Trophoblast cell (in vitro differentiated cells and primary cell): ENCODE results near the gene NRXN3.

Source experiments
- DNase-seq, 2 donors: peaks; one replicate each; pipeline ENCODE4 v3.0.0-alpha.2; 2016
- H2AFZ ChIP-seq: 2 replicates; pipeline ENCODE4 v1.6.1; 2013; ENCODE audit warnings: low read length, moderate library complexity, mild to moderate bottlenecking; ENCODE audit not compliant: insufficient read depth, poor library complexity
- H2AK5ac ChIP-seq: 2 replicates; pipeline ENCODE4 v1.6.1; 2013; ENCODE audit warnings: mild to moderate bottlenecking, low read length
- H2BK120ac ChIP-seq: 2 replicates; pipeline ENCODE4 v1.6.1; 2013; ENCODE audit warnings: low read length, mild to moderate bottlenecking, moderate library complexity; ENCODE audit not compliant: insufficient read depth, poor library complexity
- H2BK12ac ChIP-seq: 2 replicates; pipeline ENCODE4 v1.6.1; 2013; ENCODE audit warnings: mild to moderate bottlenecking, low read length, moderate library complexity
- H2BK5ac ChIP-seq: 2 replicates; pipeline ENCODE4 v1.6.1; 2013; ENCODE audit warnings: low read length, low read depth, moderate library complexity, mild to moderate bottlenecking; ENCODE audit not compliant: poor library complexity
- H3K14ac ChIP-seq: 2 replicates; pipeline ENCODE4 v1.6.1; 2013; ENCODE audit warnings: mild to moderate bottlenecking, low read length
- H3K18ac ChIP-seq: 2 replicates; pipeline ENCODE4 v1.6.1; 2013; ENCODE audit warnings: mild to moderate bottlenecking, low read length
- H3K23ac ChIP-seq: 2 replicates; pipeline ENCODE4 v1.6.1; 2013; ENCODE audit warnings: low read length
- H3K27ac ChIP-seq: 2 replicates; pipeline ENCODE4 v1.5.1; 2013; ENCODE audit warnings: low read depth, mild to moderate bottlenecking, inconsistent platforms, low read length, moderate library complexity
- H3K27me3 ChIP-seq: 2 replicates; pipeline ENCODE4 v1.6.1; 2013; ENCODE audit warnings: inconsistent platforms, mild to moderate bottlenecking, low read length, moderate library complexity; ENCODE audit not compliant: insufficient read depth
- H3K36me3 ChIP-seq, 2 experiments: 1 replicate in 1 of 2; 2 replicates in 1 of 2; pipeline ENCODE4 v1.6.1; 2013; ENCODE audit warnings: low read length in 2 of 2, mild to moderate bottlenecking in 2 of 2, moderate library complexity in 1 of 2; ENCODE audit not compliant: insufficient read depth in 2 of 2, control insufficient read depth in 1 of 2
- H3K4ac ChIP-seq: 2 replicates; pipeline ENCODE4 v1.6.1; 2013; ENCODE audit warnings: low read depth, mild to moderate bottlenecking, low read length, moderate library complexity
- H3K4me1 ChIP-seq, 2 experiments: 1 replicate in 1 of 2; 2 replicates in 1 of 2; pipeline ENCODE4 v1.6.1; 2013; ENCODE audit warnings: low read length in 2 of 2, mild to moderate bottlenecking in 2 of 2, moderate library complexity in 1 of 2; ENCODE audit not compliant: insufficient read depth in 2 of 2, control insufficient read depth in 1 of 2
- H3K4me2 ChIP-seq: 2 replicates; pipeline ENCODE4 v1.6.1; 2013; ENCODE audit warnings: inconsistent platforms, mild to moderate bottlenecking, low read length, moderate library complexity
- H3K4me3 ChIP-seq: 2 replicates; pipeline ENCODE4 v1.5.1; 2013; ENCODE audit warnings: mild to moderate bottlenecking, low read depth, low read length, inconsistent platforms
- H3K79me1 ChIP-seq: one replicate; pipeline ENCODE4 v1.6.1; 2013; ENCODE audit warnings: low read length
- H3K79me2 ChIP-seq: 2 replicates; pipeline ENCODE4 v1.6.1; 2013; ENCODE audit warnings: low read length, mild to moderate bottlenecking; ENCODE audit not compliant: control insufficient read depth, insufficient read depth, poor library complexity
- H3K9ac ChIP-seq: 2 replicates; pipeline ENCODE4 v1.6.1; 2013; ENCODE audit warnings: mild to moderate bottlenecking, low read length
- H3K9me3 ChIP-seq: 2 replicates; pipeline ENCODE4 v1.6.1; 2013; ENCODE audit warnings: low read depth, mild to moderate bottlenecking, control low read depth, inconsistent platforms, low read length; ENCODE audit not compliant: insufficient read depth
- H4K12ac ChIP-seq: 2 replicates; pipeline ENCODE4 v1.6.1; 2013; ENCODE audit warnings: low read depth, mild to moderate bottlenecking, low read length, moderate library complexity
- H4K8ac ChIP-seq: 2 replicates; pipeline ENCODE4 v1.6.1; 2013; ENCODE audit warnings: low read depth, mild to moderate bottlenecking, low read length, moderate library complexity
- H4K91ac ChIP-seq: one replicate; pipeline ENCODE4 v1.6.1; 2013; ENCODE audit warnings: low read depth, mild to moderate bottlenecking, low read length, moderate library complexity
- WGBS: extraction: QIAGEN DNeasy Blood & Tissue Kit; methylation state at CpG from one replicate; pipeline ENCODE4 v1.1.7; 2013; ENCODE audit warnings: missing lambda C conversion rate; ENCODE audit not compliant: insufficient read length, insufficient coverage; ENCODE audit errors: extremely low coverage; 5-methylcytosine and 5-hydroxymethylcytosine counted together

The NRXN3 gene

DNA sequence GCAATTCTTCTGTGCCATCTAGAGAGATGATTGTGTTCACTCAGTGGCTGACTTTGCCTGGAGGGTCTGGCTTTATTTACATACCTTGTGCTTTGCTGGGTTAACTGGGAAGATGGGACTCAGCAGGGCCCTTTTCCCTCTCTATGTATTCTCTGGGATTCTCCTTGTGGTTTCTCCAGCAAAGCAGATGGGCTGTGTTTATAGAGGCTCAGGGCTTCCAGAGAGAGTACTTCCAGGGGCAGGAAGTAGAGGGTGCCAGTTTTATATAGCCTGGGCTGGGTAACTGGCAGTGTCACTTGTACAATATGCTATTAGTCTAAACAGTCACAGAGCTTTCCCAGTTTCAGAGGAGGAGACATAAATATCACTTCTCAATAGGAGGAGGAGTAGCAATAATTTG is 1531.2 kb downstream of the NRXN3 start:
- Histone ChIP-seq H3K27me3 (no peaks in the 10 kb centered on the region), H3K79me1 (no peaks in the 10 kb centered on the region), H2BK12ac (no peak overlapping the region), H2BK5ac (no peak overlapping the region), H3K14ac (no peak overlapping the region), H3K4me2 (no peak overlapping the region), H3K18ac (no peak overlapping the region), H2BK120ac (no peak overlapping the region), H4K8ac (no peak overlapping the region), H3K23ac (no peak overlapping the region), H3K27ac (no peak overlapping the region), H3K4ac (no peak overlapping the region), H3K79me2 (no peaks in the 10 kb centered on the region), H2AFZ (no peak overlapping the region), H3K9ac (no peak overlapping the region), H4K12ac (no peak overlapping the region), H2AK5ac (no peak overlapping the region), H4K91ac (no peak overlapping the region), H3K4me1 (no peaks in the 10 kb centered on the region), H3K4me3 (no peak overlapping the region), H3K36me3 (no peaks in the 10 kb centered on the region), H3K9me3 (no peaks in the 10 kb centered on the region)
- DNase-seq = no peak

DNA sequence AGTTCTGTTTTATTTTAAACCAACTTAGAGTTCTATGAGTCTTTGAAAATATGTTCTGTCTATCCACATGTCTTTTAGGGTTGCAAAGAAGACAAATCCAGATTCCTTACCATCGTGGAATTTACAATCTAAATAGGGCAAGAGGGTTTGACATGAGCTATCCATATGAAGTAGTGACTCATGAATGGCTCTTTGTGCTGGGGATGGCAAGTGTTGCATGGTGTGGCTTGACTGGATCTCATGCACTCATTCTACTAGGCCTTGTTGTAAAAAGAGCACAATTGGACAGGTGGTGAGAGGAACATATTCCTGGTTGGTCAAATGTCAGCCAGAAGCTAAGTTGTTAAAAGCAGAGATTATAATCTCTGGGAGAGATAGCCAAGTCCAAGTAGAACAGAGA is 1532.0 kb downstream of the NRXN3 start:
- H3K79me1 ChIP-seq = no peaks in the 10 kb centered on the region
- H2BK12ac ChIP-seq = no peak overlapping the region
- H3K36me3 ChIP-seq = no peaks in the 10 kb centered on the region
- no peak for DNase-seq
- no peaks in the 10 kb centered on the region for H3K9me3 ChIP-seq
- H3K4ac ChIP-seq = no peak overlapping the region
- H2BK5ac ChIP-seq = no peak overlapping the region
- H3K23ac ChIP-seq = no peak overlapping the region
- H3K4me2 ChIP-seq = no peak overlapping the region
- no peak overlapping the region for H3K14ac ChIP-seq
- H2AFZ ChIP-seq = no peak overlapping the region
- no peak overlapping the region for H4K8ac ChIP-seq
- no peak overlapping the region for H3K4me3 ChIP-seq
- no peaks in the 10 kb centered on the region for H3K79me2 ChIP-seq
- H2BK120ac ChIP-seq = no peak overlapping the region
- H3K27ac ChIP-seq = no peak overlapping the region
- no peak overlapping the region for H2AK5ac ChIP-seq
- no peak overlapping the region for H4K91ac ChIP-seq
- no CpG with 5 or more reads among the region's 1 CpG for WGBS
- H4K12ac ChIP-seq = no peak overlapping the region
- H3K18ac ChIP-seq = no peak overlapping the region
- H3K27me3 ChIP-seq = no peaks in the 10 kb centered on the region
- H3K9ac ChIP-seq = no peak overlapping the region
- no peaks in the 10 kb centered on the region for H3K4me1 ChIP-seq

GRCh38 chr14:79703209-79703608 is 1533.0 kb downstream of the NRXN3 start:
- no peaks in the 10 kb centered on the region for H3K36me3 ChIP-seq
- H4K8ac ChIP-seq = no peak overlapping the region
- H3K4me3 ChIP-seq = no peak overlapping the region
- H3K27ac ChIP-seq = no peak overlapping the region
- H3K4me2 ChIP-seq = no peak overlapping the region
- no peaks in the 10 kb centered on the region for H3K79me2 ChIP-seq
- H3K27me3 ChIP-seq = no peaks in the 10 kb centered on the region
- no peak for DNase-seq
- H3K4ac ChIP-seq = no peak overlapping the region
- no peaks in the 10 kb centered on the region for H3K79me1 ChIP-seq
- H2BK12ac ChIP-seq = no peak overlapping the region
- no peak overlapping the region for H2AK5ac ChIP-seq
- no peak overlapping the region for H2BK120ac ChIP-seq
- no peak overlapping the region for H3K14ac ChIP-seq
- no peaks in the 10 kb centered on the region for H3K9me3 ChIP-seq
- no peak overlapping the region for H3K9ac ChIP-seq
- no peak overlapping the region for H3K18ac ChIP-seq
- H2AFZ ChIP-seq = no peak overlapping the region
- no CpG with 5 or more reads among the region's 7 CpGs for WGBS
- no peak overlapping the region for H2BK5ac ChIP-seq
- no peak overlapping the region for H4K91ac ChIP-seq
- no peak overlapping the region for H3K23ac ChIP-seq
- no peak overlapping the region for H4K12ac ChIP-seq
- H3K4me1 ChIP-seq = no peaks in the 10 kb centered on the region

- H3K79me1 ChIP-seq = no peaks in the 10 kb centered on the region
- no peak overlapping the region for H4K8ac ChIP-seq
- no peak overlapping the region for H3K27ac ChIP-seq
- no peak overlapping the region for H3K9ac ChIP-seq
- H3K27me3 ChIP-seq = no peaks in the 10 kb centered on the region
- H3K4me1 ChIP-seq = peaks cover 0 to 3% of the 10 kb centered on the region in 2 experiments
- no peaks in the 10 kb centered on the region for H3K9me3 ChIP-seq
- H4K91ac ChIP-seq = no peak overlapping the region
- H3K4me3 ChIP-seq = no peak overlapping the region
- H2AFZ ChIP-seq = no peak overlapping the region
- no peak overlapping the region for H2BK120ac ChIP-seq
- H4K12ac ChIP-seq = no peak overlapping the region
- no peak overlapping the region for H3K4me2 ChIP-seq
- no peak overlapping the region for H3K4ac ChIP-seq
- H2BK12ac ChIP-seq = no peak overlapping the region
- H2BK5ac ChIP-seq = no peak overlapping the region
- WGBS = no CpG with 5 or more reads among the region's 6 CpGs
- H3K36me3 ChIP-seq = no peaks in the 10 kb centered on the region
- no peak overlapping the region for H2AK5ac ChIP-seq
- DNase-seq = no peak
- H3K18ac ChIP-seq = no peak overlapping the region
- no peak overlapping the region for H3K23ac ChIP-seq
- no peaks in the 10 kb centered on the region for H3K79me2 ChIP-seq
- H3K14ac ChIP-seq = no peak overlapping the region
Measured at GRCh38 chr14:79704041-79704807, 1534.1 kb downstream of the NRXN3 start.
